Skeletal muscle satellite cell (primary cell): Measurements from ENCODE around the gene EFNA3.

Experiments used
- H3K27me3 ChIP-seq: 2 replicates; pipeline ENCODE4 v1.7.0; 2013; ENCODE audit warnings: low read length; ENCODE audit not compliant: control insufficient read depth, insufficient read depth
- H3K36me3 ChIP-seq: 2 replicates; pipeline ENCODE4 v1.7.0; 2013; ENCODE audit warnings: mild to moderate bottlenecking, control low read depth, low read length; ENCODE audit not compliant: insufficient read depth
- H3K4me1 ChIP-seq: 2 replicates; pipeline ENCODE4 v1.7.0; 2013; ENCODE audit warnings: low read length; ENCODE audit not compliant: control insufficient read depth, insufficient read depth
- H3K4me2 ChIP-seq: 2 replicates; pipeline ENCODE4 v1.7.0; 2013; ENCODE audit warnings: mild to moderate bottlenecking, low read length
- H3K4me3 ChIP-seq: 2 replicates; pipeline ENCODE4 v1.7.0; 2013; ENCODE audit warnings: low read length
- H3K9ac ChIP-seq: 2 replicates; pipeline ENCODE4 v1.7.0; 2013; ENCODE audit warnings: mild to moderate bottlenecking, low read depth, low read length, moderate library complexity
- H3K9me3 ChIP-seq: replicated peaks from 2 replicates; pipeline ENCODE4 v1.7.0; 2013; ENCODE audit warnings: mild to moderate bottlenecking, control low read depth, low read length

Gene EFNA3

GRCh38 chr1:155125946-155126555, 47.4 kb downstream of the EFNA3 start:
- H3K4me3 ChIP-seq = peak overlapping the region; percentile 3
- H3K9ac ChIP-seq = no peak overlapping the region
- peak overlapping the region; percentile 96 for H3K4me2 ChIP-seq
- H3K4me1 ChIP-seq = peaks cover 40% of the 10 kb centered on the region
- H3K36me3 ChIP-seq = no peaks in the 10 kb centered on the region
- peaks cover 73% of the 10 kb centered on the region for H3K27me3 ChIP-seq
- no peaks in the 10 kb centered on the region for H3K9me3 ChIP-seq

GRCh38 chr1:155126556-155127104, 48.0 kb downstream of the EFNA3 start:
- no peaks in the 10 kb centered on the region for H3K9me3 ChIP-seq
- H3K4me2 ChIP-seq = peak overlapping the region; percentile 96
- H3K4me1 ChIP-seq = peaks cover 40% of the 10 kb centered on the region
- no peak overlapping the region for H3K9ac ChIP-seq
- H3K27me3 ChIP-seq = peaks cover 70% of the 10 kb centered on the region
- H3K4me3 ChIP-seq = peak overlapping the region; percentile 3
- H3K36me3 ChIP-seq = no peaks in the 10 kb centered on the region

GRCh38 chr1:155127105-155127966, 48.7 kb downstream of the EFNA3 start, which contains the start of gene EFNA1:
EFNA1 (plus strand) TSS chr1:155127876; CDS start chr1:155127978, 102 bp downstream.
- peak within 1 kb of the TSS; percentile 62 for H3K4me3 ChIP-seq
- H3K27me3 ChIP-seq = peaks cover 67% of the 10 kb centered on the region
- peaks cover 40% of the 10 kb centered on the region for H3K4me1 ChIP-seq
- no peak within 1 kb of the TSS for H3K9ac ChIP-seq
- H3K9me3 ChIP-seq = no peaks in the 10 kb centered on the region
- H3K36me3 ChIP-seq = no peaks in the 10 kb centered on the region
- H3K4me2 ChIP-seq = peak within 1 kb of the TSS; percentile 96

GRCh38 chr1:155127967-155128754, 49.5 kb downstream of the EFNA3 start:
- Histone ChIP-seq H3K27me3 (peaks cover 63% of the 10 kb centered on the region), H3K4me3 (peak overlapping the region; percentile 62), H3K4me1 (peaks cover 40% of the 10 kb centered on the region), H3K9me3 (no peaks in the 10 kb centered on the region), H3K36me3 (no peaks in the 10 kb centered on the region), H3K4me2 (peak overlapping the region; percentile 96), H3K9ac (no peak overlapping the region)

GRCh38 chr1:155128755-155129473, 50.3 kb downstream of the EFNA3 start:
- no peaks in the 10 kb centered on the region for H3K36me3 ChIP-seq
- no peaks in the 10 kb centered on the region for H3K9me3 ChIP-seq
- peaks cover 58% of the 10 kb centered on the region for H3K27me3 ChIP-seq
- peaks cover 40% of the 10 kb centered on the region for H3K4me1 ChIP-seq
- no peak overlapping the region for H3K4me3 ChIP-seq
- no peak overlapping the region for H3K4me2 ChIP-seq
- no peak overlapping the region for H3K9ac ChIP-seq

GRCh38 chr1:155130272-155131006, 51.8 kb downstream of the EFNA3 start:
- Histone ChIP-seq H3K4me2 (no peak overlapping the region), H3K4me3 (no peak overlapping the region), H3K36me3 (no peaks in the 10 kb centered on the region), H3K9ac (no peak overlapping the region), H3K4me1 (peaks cover 50% of the 10 kb centered on the region), H3K27me3 (peaks cover 45% of the 10 kb centered on the region), H3K9me3 (no peaks in the 10 kb centered on the region)

GRCh38 chr1:155131285-155131684, 52.6 kb downstream of the EFNA3 start:
- peaks cover 45% of the 10 kb centered on the region for H3K4me1 ChIP-seq
- no peak overlapping the region for H3K9ac ChIP-seq
- H3K36me3 ChIP-seq = no peaks in the 10 kb centered on the region
- no peak overlapping the region for H3K4me3 ChIP-seq
- H3K9me3 ChIP-seq = no peaks in the 10 kb centered on the region
- no peak overlapping the region for H3K4me2 ChIP-seq
- H3K27me3 ChIP-seq = peaks cover 37% of the 10 kb centered on the region

GRCh38 chr1:155131856-155132255, 53.2 kb downstream of the EFNA3 start:
- H3K9me3 ChIP-seq = no peaks in the 10 kb centered on the region
- H3K27me3 ChIP-seq = peaks cover 31% of the 10 kb centered on the region
- no peak overlapping the region for H3K9ac ChIP-seq
- peaks cover 42% of the 10 kb centered on the region for H3K4me1 ChIP-seq
- no peak overlapping the region for H3K4me2 ChIP-seq
- H3K36me3 ChIP-seq = no peaks in the 10 kb centered on the region
- no peak overlapping the region for H3K4me3 ChIP-seq

- Histone ChIP-seq H3K4me1 (peaks cover 34% of the 10 kb centered on the region), H3K9ac (no peak overlapping the region), H3K9me3 (no peaks in the 10 kb centered on the region), H3K4me2 (no peak overlapping the region), H3K36me3 (peaks cover 4% of the 10 kb centered on the region), H3K27me3 (peaks cover 13% of the 10 kb centered on the region), H3K4me3 (no peak overlapping the region)
Measured at GRCh38 chr1:155133799-155134281, 55.2 kb downstream of the EFNA3 start.

- Histone ChIP-seq H3K9me3 (no peaks in the 10 kb centered on the region), H3K36me3 (peaks cover 4% of the 10 kb centered on the region), H3K27me3 (peaks cover 9% of the 10 kb centered on the region), H3K4me1 (peaks cover 33% of the 10 kb centered on the region), H3K4me2 (peak overlapping the region; percentile 98), H3K9ac (peak overlapping the region; percentile 93), H3K4me3 (no peak overlapping the region)
Measured at GRCh38 chr1:155134322-155134721, 55.7 kb downstream of the EFNA3 start.
